GM21526 (cell line): ENCODE measurements around the gene AGPAT4.
"Not testable (repeated sequence)": the region's sequence is repeated elsewhere in the genome, so short reads cannot be mapped to it uniquely, and the experiment has no call there.

Source experiments
- ATAC-seq: cut with Tn5 transposase; IDR thresholded peaks from one replicate; pipeline ENCODE4 v1.9.1; 2021; ENCODE audit warnings: moderate library complexity; ENCODE audit not compliant: unreplicated experiment, low FRiP score

Gene AGPAT4

DNA sequence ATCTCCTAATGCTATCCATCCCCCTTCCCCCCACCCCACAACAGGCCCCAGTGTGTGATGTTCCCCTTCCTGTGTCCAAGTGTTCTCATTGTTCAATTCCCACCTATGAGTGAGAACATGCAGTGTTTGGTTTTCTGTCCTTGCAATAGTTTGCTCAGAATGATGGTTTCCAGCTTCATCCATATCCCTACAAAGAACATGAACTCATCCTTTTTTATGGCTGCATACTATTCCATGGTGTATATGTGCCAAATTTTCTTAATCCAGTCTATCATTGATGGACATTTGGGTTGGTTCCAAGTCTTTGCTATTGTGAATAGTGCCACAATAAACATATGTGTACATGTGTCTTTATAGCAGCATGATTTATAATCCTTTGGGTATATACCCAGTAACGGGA lies 101.1 kb downstream of the AGPAT4 start:
- ATAC-seq, result not testable (repeated sequence)

DNA sequence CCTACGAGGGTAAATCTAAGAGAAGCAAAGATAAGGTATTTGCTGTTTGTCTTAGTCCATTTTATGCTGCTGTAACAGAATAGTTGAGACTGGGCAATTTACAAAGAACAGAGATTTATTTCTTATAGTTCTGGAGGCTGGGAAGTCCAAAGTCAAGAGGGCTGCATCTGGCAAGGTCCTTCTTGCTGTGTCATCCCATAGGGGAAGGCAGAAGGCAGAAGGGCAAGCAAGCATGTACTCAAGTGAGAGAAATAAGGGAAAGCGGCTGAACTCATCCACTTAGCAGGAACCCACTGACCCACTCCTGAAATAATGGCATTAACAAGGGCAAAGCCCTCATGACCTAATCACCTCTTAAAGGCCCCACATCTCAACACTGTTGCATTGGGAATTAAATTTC lies 102.7 kb downstream of the AGPAT4 start:
- ATAC-seq, result no peak

- ATAC-seq, result no peak
These were observed 104.2 kb downstream of the AGPAT4 start for GRCh38 chr6:161169696-161170095.

- ATAC-seq, result no peak
These were observed 104.8 kb downstream of the AGPAT4 start for GRCh38 chr6:161169035-161169434.

- no peak for ATAC-seq
These were observed 105.5 kb downstream of the AGPAT4 start for GRCh38 chr6:161168281-161168891.

- no peak for ATAC-seq
These were observed 107.2 kb downstream of the AGPAT4 start for GRCh38 chr6:161166677-161167076.

GRCh38 chr6:161166176-161166575 lies 107.7 kb downstream of the AGPAT4 start:
- ATAC-seq, result no peak

DNA sequence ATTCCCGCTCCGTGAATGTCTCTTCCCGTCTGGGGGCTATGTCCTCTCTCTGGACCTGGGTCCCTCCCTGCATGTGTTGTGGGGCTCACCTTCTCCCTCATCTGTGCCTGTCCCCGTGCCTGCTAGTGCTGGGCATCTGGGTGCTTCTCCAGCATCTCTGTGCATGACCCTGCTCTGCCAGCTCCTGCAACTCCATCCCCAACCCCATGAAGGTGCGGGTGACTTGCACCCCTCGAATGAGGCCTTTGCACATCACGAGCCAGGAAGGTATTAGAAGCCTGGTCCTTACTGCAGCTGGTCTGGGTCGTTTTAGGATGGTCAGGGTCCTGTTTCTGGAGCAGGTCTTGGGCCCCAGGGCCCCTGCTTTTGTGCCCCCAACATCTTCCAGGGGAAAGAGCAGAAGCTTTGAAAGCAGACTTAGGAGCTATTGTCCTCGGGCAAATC lies 109.7 kb downstream of the AGPAT4 start:
- ATAC-seq, result no peak

GRCh38 chr6:161163466-161164181 lies 110.2 kb downstream of the AGPAT4 start:
- no peak for ATAC-seq

GRCh38 chr6:161162722-161163121 lies 111.1 kb downstream of the AGPAT4 start:
- no peak for ATAC-seq

- ATAC-seq, result no peak
These were observed 111.8 kb downstream of the AGPAT4 start for GRCh38 chr6:161161889-161162624.

DNA sequence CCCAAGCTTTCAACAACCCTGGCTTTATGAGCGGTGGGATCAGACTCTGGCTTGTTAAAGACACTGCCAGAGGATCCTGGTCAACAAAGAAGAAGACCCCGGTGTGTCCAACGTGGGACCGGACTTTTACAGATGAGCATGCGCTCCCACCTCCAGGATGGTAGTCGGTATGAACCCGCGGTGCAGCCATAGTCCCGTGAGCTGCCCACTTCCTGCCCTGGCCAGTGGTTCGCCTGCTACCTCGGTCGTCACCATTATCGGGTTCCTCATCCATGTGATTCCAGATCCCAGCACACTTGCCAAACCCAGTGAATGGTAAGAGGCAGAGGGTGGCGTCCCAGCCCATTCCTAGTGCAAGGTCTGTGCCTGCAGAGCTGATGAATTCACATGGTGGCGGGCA lies 112.7 kb downstream of the AGPAT4 start:
- no peak for ATAC-seq

DNA sequence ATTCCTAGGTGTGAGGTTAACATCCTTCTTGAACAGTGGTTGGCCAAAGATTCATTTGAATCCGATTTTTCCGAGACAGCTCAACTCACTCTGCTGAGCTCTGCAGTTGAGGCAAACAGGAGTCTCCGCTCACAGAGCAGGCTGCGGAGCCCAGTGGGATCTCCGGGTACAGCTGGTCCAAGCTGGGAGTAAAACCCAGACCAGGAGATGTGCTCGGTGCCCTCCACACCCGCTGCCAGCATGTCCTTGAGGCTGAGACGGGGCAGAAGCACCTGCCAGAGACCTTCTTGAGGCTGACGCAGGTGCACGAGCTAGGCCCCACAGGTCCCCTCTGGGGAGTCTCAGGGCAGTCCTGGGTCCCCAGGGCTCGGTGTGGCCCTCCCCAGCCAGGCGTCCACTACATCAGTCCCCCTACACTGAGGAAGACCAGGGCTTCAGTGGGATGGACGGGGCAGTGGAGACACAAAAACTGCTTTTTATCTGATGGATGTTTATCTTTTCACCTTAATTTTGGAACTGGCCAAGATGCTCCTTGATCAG lies 119.0 kb downstream of the AGPAT4 start:
- ATAC-seq, result no peak

- no peak for ATAC-seq
These were observed 120.1 kb downstream of the AGPAT4 start for GRCh38 chr6:161153725-161154124.

GRCh38 chr6:161152907-161153662 lies 120.8 kb downstream of the AGPAT4 start:
- ATAC-seq, result no peak

GRCh38 chr6:161152527-161152862 lies 121.4 kb downstream of the AGPAT4 start:
- no peak for ATAC-seq

DNA sequence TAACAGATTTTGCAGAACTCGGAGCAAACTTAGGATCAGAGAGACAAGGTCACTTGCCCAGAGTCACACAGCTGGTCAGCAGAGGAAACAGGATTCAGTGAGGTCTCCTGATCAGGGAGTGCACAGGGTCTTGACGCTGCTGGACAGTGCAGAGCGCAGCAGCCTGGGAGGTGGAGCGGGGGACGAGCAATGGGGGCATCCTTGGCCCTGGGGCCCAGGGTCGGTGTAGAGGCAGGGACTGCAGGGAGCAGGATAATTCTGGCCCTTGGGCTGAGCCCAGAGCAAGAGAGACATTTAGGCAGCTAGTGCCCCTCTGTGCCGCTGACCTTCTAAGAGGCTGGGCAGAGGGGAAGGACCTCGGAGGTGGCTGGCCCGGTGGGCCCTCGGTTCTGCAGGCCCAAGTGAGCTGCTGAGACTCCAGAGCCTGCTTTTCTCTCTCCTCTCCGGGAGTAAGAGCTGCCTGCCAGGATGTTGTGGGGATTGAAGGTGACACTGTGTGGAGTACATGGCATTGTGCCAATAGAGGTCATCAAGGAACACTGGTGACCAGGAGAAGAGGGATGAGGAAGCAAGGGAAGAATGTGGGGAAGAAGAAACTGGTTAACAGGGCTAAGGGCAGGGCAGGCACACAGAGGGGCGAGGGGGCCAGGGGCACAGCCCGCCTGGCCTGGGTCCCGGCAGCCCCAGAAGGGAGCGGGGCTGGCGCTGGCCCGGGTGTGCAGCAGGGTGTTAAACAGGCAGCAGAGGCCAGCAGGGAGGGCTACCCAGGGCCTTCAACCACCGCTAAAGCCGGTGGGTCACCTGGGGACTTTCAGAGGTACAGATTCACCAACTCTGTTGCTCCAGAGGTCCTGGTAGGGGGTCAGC lies 122.0 kb downstream of the AGPAT4 start:
- ATAC-seq, result no peak

GRCh38 chr6:161151059-161151645 lies 122.7 kb downstream of the AGPAT4 start:
- no peak for ATAC-seq

DNA sequence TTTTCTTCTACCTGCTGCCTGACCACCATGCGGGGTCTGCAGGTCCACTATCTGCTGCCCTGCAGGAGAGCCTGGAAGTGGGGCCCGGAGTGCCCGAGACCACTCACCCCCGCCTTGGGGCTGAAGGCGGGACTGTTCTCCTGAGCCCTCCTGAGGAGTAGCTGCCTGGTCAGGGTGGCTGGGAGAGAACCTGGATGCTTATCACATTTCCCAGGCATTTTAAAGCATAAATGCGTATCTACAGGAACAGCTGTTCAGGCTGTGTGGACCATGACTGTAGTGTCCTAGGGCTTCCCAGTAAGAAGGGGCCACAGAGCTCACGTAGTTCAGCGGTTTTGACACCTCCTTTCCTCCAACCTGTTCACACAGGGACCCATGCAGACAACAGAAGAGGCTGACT lies 123.3 kb downstream of the AGPAT4 start:
- no peak for ATAC-seq
